Endothelial cell of coronary artery (primary cell): ENCODE measurements around the gene DIS3L. TPM values are rescaled to one million over a fixed set of nuclear protein-coding genes. Genes with fewer than 3 reads are reported as not detected.

Source experiments
- total RNA-seq: library from RNA; depleted of rRNA; stranded (reverse); fragments of >200 nt; gene quantifications from 2 replicates; pipeline ENCODE4 v1.2.3, GENCODE V29; 2014

Gene DIS3L
- 17.4 and 21.1 TPM in 2 replicates for total RNA-seq

DNA sequence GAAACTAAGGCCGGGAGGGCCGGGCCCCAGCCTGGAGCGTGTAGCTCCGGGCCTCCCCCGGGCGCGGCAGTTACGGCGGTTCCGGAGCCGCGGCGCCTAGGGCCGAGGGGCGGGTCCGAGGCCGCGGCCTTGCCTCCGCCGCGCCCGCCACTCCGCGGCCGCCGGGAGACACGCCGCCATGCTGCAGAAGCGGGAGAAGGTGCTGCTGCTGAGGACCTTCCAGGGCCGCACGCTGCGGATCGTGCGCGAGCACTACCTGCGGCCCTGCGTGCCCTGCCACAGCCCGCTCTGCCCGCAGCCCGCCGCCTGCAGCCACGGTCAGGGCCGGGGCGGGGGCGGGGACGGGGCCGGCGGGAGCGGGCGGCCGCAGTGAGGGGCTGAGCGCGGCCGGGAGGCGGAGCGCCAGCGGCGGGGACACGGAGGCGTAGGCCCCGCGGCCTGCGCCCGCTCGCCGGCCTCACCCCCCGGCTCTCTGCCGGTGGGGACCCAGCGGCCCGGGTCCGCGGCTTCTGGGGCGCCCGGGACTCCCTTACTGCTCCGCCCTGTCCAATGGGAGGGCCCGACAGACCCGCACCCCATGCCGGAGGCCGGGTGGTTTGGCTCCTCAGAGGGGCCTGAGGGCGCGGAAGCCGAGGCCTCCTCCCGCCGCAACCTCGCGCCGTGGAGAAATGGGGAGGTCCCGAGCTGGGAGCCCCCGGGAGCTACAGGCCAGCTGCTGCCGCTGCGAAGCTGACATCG, at the start of gene DIS3L:
TSS of gene DIS3L (plus strand) at position 150 of the 738 bp plus-strand sequence. CDS start at position 179, 29 bp downstream.

DNA sequence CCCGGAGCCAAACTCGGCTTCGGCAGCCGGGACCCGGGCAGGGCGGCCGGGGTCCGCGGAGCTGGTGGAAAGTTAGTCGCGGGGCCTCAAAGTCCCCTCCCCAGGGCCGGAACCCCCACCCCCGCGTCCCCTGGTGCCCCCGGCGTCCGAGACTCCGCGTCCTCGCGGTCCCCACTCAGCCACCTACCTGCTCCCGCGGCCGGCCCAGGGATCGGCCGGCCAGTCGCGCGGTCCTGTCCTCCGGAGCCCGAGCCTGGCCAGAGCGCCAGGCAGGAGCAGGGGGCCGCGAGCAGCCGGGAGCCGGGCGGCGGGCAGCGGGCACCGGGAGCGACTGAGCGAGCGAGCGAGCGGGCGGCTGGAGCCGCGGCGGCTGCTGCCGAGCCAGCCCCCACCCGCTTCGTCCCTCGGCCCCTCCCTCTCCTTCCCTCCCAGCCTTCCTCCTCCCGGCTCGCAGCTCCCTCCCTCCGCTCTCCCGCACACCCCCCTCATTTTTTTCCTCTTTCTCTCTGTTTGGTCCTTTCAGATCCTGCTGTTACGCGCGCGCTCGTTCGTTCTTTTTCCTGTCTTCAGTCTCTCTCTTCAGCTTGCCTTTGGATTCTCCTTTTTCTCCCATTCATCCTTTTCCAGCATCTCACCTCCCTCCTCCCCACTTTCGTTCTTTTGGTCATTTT, 39.8 kb upstream of the DIS3L start, which contains the start of gene MEGF11:
TSS of gene MEGF11 (minus strand) at position 333 of the 671 bp plus-strand sequence. CDS start 125,347 bp downstream, outside the sequence.

DNA sequence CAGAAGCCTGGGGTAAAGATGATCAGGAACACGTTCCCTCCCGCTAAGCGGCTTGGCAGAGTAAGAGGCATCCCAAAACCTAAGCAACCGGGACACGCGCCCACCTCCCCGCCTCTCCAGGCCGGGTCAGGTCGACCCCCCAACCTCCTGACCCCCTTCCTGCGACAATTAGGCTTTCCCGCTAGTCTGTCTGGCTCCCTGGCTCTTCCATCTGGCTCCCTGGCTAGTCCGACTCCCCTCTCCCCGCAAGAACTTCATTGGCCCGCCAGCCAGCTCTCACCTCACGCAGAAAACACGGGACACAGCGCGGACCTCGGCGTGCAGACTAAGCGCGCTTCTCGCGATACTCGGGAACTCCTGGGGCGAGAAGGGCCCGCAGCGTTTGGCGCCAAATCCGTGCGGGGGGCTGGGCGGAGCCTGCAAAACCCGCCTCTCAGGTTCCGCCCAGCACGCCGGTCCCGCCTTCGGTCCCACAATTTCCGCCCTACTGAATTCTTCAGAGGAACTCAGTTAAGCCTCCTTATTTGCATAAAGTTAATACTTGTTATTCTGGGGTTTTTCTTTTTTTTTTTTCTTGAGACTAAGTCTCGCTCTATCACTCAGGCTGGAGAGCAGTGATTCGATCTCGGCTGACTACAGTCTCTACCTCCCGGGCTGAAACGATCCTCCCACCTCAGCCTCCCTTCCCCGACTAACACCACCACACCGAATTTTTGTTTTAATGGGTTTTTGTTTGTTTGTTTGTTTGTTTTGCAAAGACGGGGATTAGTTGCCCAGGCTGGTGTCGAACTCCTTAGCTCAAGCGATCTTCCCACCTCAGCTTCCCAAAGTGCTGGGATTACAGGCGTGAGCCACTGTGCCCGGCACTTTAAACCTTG, 63.2 kb downstream of the DIS3L start, which contains the start of gene TIPIN:
TSS of gene TIPIN (minus strand) at position 327 of the 878 bp plus-strand sequence. CDS start 3,738 bp downstream, outside the sequence.

Other genes with a start within 250 kb of the DIS3L start
- under 0.01 TPM in 1 of 2 replicates, not detected in the other for gene MEGF11, start 39.8 kb upstream of the DIS3L start, total RNA-seq
- 7.1 and 15.3 TPM in 2 replicates for gene TIPIN, start 63.1 kb downstream of the DIS3L start, total RNA-seq
- 43.7 and 61.4 TPM in 2 replicates for gene MAP2K1, start 93.3 kb downstream of the DIS3L start, total RNA-seq
- 16.4 and 24.4 TPM in 2 replicates for gene SNAPC5, start 204.2 kb downstream of the DIS3L start, total RNA-seq
- gene RPL4, start 211.3 kb downstream of the DIS3L start, total RNA-seq: 1,890 and 1,891 TPM in 2 replicates
- 13.6 and 26.0 TPM in 2 replicates for gene ZWILCH, start 211.8 kb downstream of the DIS3L start, total RNA-seq